NCI-H460 (cell line): ENCODE results near the gene RTP5. TPM values are rescaled to one million over a fixed set of nuclear protein-coding genes. Genes with fewer than 3 reads are reported as not detected.

Source experiments
- DNase-seq: peaks from one replicate; pipeline ENCODE4 v3.0.0-alpha.2; 2016; ENCODE audit warnings: low read depth; ENCODE audit errors: extremely low read depth
- total RNA-seq: library from RNA; depleted of rRNA; stranded (reverse); fragments of >200 nt; shearing (Covaris generic); gene quantifications from 2 replicates; pipeline ENCODE4 v1.2.3, GENCODE V29; 2014

The RTP5 gene
- total RNA-seq, 1 experiment from 2014 or later: not detected

DNA sequence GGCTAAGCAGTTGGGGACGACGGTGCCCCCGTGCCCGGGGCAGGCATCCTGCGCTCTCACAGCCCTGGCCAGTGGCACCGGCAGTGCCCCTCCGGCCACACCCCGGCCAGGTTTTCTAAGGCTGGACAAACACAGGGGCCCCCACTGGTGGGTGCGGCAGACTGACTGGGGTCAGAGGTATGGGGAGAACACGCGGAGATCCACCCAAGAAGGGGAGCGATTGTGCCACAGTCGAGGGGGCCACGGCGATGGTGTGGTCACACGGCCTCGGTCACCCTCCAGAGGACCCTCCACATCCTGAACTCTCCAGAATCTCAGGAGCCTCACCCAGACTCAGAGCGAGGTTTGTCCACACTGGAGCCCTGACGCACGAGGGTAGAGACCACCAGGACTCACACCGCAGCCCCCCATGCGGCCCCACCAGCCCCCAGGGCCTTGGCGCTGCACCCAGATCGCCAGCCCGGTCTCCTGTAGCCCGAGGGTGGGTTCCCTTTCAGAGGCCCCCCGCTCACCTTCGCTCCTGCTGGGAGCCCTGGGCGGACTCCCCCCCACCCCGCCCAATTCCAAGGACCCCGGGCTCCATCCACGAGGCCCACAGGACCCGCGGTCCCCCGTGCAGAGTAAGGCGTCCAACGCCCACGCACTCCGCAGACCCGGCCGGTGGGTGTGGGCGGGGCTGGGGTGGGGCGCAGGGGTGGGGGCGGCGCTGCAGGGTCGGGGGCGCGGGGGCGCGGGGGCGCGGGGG lies 26.0 kb upstream of the RTP5 start:
- no peak for DNase-seq

DNA sequence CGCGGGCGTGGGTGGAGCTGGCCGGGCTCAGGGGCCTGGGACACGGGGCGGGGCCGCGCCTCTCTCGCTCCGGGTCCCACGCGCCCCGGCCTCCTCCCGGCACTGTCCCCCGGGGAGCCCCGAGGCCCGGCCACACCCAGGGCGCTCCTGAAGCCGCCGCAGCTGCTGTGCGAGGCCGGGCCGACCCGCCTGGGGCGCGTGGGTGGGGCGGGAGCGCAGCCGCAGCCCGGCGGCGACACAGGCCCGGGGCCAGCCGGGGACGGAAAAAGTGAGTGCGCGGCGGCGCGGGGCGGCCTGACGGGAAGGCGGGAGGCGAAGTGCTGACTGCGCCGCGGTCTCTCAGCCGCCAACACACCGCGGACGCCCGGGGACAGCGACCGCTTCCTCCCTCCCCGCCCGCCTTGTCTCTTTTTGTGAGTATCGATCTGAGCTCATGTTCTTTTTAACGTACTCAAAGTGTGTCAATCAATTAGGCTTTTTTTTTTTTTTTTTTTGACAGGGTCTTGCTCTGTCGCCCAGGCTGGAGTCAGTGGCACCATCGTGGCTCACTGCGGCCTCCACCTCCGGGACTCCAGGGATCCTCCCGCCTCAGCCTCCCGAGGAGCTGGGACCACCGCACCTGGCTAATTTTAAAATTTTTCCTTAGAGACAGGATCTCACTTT lies 25.3 kb upstream of the RTP5 start:
- DNase-seq: peak; percentile 63

DNA sequence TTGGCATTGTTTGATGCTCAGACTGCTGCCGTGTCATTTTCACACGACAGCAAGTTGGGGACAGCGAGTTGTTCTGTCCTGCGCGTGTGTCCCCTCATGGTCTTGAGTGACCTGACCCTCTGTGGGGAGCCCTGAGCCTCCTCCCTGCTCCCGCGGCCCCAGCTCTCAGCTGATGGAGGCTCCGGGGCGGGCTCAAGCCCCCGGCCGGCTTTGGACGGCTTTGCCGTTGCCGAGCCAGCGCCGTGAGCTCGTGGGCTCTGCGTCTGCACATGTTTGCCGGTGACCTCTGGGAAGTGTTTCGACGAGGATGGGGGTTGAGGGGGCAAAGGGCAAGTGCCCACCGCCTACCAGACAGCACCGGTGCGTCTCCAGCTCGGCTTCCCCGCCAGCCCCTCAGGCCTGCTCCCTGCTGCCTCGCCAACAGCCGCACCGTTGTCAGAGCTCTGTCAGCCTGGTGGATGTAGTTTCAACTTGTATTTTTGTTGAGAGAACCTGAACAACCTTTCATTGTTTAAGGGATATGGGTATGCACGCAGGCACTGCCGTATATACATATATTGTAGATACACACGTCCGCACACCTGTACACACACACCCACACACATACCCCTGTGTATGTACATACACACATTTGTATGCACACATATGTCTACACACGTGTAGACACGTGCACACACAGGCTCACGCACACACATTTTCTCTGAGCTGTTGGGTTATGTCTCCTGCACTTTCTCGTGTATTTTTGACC lies 24.5 kb upstream of the RTP5 start:
- no peak for DNase-seq

DNA sequence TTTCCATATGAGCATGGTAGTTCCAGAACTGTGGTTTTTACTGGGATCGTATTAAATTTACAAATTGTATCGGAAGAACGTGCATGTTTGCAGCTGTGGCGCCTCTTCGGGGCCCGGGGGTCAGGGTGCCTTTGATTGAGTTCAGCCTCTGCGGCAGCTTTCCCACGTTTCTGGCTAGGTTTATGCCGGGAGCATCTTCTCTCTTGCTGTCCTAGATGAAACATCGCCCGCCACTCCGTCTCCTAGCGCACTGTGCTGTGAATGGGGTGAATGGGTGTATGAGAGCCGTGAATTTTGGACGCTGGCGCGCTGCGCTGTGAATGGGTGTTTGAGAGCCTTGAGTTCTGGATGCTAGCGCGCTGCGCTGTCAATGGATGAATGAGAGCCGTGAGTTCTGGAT lies 23.1 kb upstream of the RTP5 start:
- DNase-seq: no peak

DNA sequence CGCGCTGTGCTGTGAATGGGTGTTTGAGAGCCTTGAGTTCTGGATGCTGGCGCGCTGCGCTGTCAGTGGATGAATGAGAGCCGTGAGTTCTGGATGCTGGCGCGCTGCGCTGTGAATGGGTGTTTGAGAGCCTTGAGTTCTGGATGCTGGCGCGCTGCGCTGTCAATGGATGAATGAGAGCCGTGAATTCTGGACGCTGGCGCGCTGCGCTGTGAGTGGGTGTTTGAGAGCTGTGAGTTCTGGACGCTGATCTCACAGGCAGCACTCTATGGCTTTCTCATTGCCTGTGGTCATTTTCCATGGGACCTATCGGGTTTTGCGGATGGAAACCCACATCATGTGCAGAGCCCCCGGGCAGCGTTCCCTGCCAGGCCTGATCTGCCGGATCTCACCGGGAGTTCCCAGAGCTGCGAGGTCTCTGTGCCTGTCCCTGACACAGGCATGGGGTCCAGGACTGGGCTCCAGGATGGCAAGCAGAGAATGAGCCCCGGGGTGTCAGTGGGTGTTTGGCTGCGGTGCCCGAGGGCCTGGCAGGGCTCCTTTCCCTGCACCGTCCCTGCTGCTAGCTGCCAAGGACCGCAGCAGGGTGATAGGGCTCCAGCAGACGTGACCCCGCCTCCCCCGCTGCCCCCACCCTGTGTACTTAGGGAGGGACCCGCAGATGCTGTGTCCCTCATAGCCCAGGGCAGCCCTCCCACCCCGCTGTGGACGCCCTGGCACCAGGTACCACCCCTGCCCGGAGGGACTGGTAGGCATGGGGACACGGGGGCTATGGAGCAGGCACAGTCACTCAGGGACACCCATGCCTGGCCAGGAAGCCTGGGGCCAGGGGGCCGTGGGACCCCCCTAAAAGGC lies 20.5 kb upstream of the RTP5 start:
- no peak for DNase-seq

DNA sequence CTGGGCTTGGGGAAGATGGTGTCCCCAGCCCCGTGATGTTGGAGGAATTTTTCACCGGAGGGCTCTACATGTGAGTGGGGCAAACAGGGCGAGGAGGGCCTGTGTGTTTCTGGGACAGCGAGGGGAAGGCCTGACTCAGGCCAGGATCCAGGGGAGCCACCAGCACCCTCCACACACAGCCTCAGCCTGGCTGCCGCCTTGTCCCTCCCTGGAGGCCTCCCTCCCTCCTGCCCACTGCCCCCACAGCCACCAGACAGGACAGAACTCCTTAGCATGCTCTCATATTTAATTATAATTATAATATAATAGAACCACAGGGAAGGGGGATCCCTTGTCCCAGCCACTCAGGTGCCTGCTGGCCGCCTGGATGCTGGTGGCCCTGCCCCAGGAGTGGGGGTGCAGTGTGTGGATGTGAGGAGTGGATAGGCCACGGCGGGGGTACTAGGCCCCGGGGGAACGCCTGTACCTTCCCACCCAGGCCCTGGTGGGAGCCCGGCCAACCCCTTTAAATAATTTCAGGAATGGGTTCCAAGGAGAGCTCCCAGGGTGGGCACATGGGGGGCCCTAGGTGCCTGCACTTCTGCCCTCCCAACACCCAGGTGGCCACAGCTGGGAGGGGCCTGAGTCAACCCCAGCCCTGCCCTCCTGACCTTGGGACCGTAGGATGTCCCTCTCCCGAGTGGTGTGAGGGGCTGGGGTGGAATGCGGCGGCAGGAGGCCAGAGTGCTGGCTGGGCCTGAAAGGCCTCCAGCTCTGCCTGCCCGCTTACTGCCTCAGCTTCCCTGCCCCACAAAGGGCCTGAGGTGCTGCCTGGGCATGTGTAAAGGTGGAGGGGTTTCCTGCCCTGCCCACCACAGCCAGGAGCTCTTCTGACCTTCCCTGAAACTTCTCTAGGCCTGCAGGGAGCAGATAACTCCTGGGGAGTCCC lies 19.6 kb upstream of the RTP5 start:
- DNase-seq: no peak

DNA sequence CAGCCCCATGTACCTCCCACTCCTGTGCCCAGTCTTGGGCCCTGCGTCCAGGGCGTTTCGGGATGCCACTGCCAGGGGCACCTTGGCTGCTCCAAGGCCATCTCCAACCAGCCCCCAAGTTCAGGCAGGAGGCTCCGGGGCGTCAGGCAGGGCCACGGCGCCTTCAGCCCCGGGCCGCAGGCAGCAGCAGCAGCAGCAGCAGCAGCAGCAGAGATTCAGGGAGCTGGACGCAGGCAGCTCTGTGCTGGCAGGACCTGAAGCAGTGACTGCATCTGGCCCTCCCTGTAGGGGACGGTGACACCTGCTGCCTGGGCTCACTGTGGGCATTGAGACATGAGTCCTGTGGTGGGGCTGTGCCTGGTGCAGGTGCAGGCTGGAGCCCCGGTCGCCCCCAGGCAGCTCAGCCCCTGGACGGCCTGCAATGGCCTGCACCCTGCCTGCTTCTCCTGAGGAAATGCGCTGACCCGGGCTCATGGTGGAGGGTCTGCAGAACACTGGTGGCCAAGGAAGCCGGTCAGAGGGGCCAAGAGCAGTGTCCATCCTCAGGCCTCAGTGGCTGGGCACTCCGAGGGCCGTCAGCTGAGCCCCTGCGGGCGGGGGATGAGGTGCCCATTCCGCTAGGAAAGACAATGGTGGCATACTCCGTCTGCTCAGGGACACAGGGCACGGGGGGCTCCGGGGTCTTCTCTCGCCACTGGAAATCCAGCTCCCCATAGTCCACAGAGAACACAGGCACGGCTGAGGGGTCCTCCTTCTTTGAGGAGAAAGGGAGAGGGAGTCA lies 18.8 kb upstream of the RTP5 start:
- no peak for DNase-seq

DNA sequence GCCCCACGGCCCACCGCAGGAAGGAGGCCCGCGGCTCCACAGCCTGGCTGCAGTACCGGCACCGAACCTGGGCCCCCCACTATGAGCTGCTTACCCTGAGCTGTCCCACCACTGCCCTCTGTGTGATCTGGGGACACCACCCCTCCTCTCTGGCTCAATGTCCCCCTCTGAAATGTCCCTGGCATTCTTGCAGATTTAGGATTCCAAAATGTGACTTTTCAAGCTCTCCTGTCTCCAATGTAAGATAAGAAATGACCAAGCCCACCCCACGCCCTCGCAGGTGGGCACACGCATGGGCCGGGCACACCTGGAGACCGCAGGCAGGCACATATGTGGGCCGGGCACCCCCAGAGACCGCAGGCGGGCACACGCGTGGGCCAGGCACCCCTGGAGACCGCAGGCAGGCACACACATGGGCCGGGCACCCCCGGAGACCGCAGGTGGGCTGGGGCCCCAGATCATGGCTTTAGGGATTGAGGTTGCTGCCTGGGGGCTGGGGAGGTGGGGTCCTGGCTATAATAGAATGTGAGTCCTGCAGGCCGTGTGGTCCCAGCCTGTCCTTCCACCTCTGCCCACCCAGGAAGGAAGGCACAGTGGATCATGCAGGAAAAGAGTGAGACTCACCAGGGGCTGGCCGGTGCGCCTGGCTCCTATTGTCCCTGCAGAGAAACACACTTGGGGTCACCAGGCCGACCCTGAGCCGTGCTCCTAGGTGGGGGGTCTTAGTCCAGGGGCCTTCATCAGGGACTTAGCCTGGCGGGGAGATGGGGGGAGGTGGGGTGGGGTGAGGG lies 18.0 kb upstream of the RTP5 start:
- DNase-seq: no peak

DNA sequence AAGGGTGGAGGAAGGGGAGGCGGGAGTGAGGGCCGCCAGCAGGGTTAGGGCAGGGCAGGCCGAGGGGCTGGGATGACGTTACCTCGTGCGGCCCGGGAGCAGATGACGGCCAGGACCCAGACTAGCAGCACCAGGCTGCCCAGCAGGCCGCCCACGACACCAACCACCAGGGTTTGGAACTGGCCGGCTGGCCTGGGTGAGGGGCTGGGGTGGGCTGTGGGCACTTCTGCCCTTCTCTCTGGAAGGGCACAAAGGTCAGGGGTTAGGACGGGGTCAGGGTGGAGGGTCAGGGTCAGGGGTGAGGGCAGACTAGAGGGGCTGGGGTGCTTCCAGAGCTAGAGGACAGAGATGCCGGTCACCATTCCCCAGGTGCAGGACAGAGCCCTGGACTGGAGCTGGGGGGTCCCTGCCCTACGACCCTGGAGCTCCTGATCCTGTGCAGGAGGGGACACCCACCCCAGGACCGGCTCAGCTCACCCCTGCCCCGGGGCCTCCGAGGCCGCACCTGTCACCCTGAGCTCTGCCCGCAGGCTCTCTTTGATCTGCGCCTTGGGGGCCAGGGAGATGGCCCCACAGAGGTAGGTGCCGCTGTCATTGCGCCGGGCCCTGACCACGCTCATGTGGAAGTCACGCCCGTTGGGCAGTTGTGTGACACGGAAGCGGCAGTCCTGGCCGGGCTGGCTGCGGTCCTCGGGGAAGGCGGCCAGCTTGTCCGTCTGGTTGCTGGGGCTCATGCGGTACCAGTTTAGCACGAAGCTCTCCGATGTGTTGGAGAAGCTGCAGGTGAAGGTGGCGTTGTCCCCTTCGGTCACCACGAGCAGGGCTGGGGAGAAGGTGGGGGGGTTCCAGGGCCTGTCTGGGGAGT lies 17.2 kb upstream of the RTP5 start:
- no peak for DNase-seq

DNA sequence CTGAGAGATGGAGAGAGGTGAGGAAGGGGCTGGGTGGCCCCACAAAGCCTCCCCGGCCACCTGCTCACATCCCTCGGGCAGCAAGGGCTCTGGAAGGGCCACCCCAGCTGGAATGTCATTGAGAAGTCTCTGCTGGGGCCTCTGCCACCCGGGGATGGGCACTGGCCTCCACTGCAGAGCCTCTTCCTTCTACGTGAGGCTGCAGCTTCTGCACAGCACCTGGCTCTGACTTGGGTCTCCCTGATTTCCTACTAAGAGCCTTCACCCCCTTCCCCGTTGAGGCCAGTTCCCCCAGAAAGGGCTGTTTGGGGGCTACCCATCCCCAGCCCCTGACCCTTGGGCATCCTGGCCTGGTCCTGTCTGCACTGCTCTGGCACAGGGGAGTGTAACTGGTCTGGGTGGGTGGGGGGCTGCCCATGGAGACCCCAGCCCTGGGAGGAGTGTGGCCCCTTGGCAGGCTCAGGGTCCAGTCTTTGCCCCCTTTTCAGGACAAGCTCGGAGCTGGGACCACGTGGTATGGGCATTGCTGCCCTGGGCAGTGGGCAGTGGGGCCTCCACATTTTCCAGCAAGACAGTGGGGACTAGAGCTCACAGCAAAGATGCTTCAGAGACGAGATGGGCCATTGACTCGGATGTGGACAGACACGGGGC lies 16.4 kb upstream of the RTP5 start:
- DNase-seq: no peak

DNA sequence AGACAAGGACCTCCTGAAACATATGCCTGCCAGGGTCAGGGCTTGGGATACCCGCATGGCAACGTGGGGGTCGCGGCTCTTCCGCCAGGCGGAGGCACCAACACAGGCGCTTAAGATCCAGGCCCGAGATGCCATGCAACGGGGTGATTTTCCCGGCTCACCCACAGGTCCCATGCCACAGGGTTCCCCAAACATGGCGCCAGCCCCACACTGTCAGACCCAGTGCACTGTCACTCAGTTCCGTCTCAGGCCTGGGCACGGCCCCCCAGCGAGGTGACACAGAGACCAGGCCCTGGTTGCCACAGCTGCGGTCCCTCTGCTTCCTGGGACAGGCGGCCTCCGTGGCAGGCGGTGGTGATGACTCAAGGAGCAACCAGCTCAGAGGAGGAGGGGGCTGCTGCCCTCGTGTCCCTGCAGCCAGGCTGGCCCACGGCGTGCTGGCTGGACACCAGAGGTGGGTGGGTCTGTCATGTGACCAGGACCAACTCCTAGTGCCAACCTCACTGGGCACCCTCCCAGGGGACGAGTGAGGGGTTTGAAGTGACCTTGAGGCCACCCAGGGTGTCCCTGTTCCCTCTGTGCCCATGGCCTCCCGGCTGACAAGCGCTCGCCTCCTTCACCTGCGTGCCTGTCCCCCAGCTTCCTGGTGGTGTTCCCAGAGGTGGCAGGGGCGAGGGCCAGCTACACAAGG lies 15.7 kb upstream of the RTP5 start:
- DNase-seq: no peak

DNA sequence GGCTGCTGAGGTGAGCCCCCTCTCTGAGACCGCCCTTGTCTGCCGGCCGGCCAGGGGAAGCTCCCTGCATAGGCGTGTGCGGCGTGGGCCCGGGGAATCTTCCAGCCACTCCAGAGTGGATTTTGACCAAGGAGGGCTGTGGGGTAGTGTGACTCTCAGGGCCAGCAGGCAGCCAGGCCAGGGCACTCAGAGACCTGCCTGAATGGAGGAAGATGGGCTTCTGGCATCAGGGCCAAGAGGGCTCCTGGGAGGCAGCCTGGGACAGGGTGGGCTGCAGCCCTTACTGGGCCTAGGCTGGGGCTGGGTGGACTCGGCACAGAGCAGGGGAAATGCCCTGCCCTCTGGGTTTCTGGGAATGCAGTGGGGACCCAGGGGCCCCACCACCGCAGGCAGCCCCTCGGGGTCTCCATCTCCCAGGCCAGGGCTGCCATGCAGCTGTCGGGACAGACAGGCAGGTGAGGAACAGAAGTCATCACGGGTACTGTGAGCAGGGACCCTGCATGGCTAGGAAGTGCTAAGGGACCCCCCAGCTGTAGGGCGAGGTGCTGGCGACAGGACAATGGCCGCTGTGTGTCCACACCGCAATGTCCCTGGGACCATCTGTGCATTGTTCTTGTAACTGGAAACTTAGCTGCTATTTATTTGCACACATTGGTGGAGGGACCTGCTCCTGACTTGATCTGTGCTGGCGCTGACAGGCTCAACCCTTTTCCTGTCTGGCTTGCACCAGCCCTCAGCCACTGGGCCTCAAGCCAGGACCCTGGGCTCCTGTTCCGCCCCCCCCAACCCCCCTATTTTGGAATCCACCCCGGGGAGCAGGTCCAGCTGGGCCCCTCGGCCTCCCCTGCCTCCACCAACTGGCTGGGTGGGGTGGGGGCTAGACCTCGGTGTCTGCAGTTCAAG lies 14.9 kb upstream of the RTP5 start:
- no peak for DNase-seq

DNA sequence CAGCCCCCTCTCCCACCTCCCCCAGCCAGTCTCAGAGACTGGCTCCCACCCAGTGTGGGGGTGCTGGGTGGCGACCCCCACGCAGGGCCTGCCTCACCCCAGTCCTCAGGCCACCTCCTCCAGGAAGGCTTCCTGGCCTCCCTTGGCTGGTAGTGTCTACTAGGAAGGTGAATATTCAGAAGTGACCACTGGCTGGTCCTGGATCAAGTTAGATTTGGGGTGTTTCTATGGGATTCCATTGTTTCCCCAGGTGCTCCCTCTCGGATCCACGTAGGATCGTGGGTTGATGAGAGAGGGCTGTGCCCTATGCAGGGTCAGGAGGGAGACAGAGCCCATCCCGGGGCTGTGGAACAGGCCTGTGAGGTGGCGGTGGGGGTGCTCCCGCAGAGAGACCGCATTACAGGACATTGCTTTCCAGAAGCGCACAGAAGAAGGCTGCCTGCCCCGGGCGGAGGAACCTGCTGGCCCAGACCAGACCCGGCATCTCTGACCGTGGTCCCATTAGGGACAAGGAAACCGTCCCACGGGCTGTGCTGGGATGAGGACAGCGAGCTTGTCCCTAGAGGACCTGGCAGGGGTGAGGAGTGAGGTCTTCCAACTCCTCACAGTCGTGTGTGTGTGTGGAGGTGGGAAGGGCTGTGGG lies 14.2 kb upstream of the RTP5 start:
- DNase-seq: no peak

DNA sequence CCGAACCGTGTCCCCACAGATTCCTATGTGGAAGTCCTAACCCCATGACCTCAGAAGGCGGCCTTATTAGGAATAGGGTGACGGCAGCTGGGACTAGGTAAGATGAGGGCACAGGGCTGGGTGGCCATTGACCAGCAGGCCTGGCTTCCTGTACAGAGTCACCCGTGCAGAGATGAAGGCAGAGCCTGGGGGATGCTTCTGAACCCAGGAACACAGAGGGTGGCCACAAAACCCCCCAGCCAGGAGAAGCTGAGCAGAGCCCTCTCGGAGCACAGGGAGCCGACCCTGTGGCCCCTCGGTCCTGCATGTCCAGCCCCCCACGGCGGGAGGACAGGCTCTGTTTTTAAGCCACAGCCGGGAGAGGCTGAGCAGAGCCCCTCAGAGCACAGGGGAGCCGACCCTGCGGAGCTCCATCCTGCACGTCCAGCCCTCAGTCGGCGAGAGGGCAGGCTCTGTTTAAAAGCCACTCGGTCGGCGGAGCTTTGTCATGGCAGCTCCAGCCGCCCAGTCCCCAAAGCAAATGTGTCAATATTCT lies 13.6 kb upstream of the RTP5 start:
- DNase-seq: no peak
